PC-9 (cell line): ENCODE data around the gene VPS9D1. TPM values are rescaled to one million over a fixed set of nuclear protein-coding genes. Genes with fewer than 3 reads are reported as not detected.

Experiments used
- BruUV-seq: library from RNA; stranded (reverse); fragments of 400-500 nt; replicated peaks from 2 replicates; lab custom pipeline; 2021; lab: Mats Ljungman, UMichigan
- CTCF ChIA-PET: fragments of 300-600 bp; sonication (Branson Sonifier 250); formaldehyde crosslinking; loops from one replicate; lab custom pipeline; 2022; ENCODE audit warnings: antibody characterized with exemption; lab: Charles Lee
- POLR2A ChIA-PET: fragments of 300-600 bp; sonication (Branson Sonifier 250); formaldehyde crosslinking; loops from one replicate; lab custom pipeline; 2022; ENCODE audit warnings: antibody characterized with exemption; ENCODE audit not compliant: unreplicated experiment; lab: Charles Lee
- DNase-seq, 2 experiments: peaks; one replicate each; pipeline versions ENCODE4 v3.0.0 to v3.0.0-alpha.2; 2015 to 2022; ENCODE audit warnings: mixed read lengths in 1 of 2
- H2AFZ ChIP-seq: fragments of 200-600 bp; sonication (generic); 2 replicates; pipeline ENCODE4 v1.8.1; 2017; ENCODE audit warnings: antibody characterized with exemption
- H3F3A ChIP-seq: fragments of 200-600 bp; sonication (generic); 2 replicates; pipeline ENCODE4 v1.8.1; 2017; ENCODE audit warnings: antibody characterized with exemption, mild to moderate bottlenecking, low read depth; ENCODE audit not compliant: insufficient read depth
- H3K27ac ChIP-seq: fragments of 200-600 bp; sonication (generic); 2 replicates; pipeline ENCODE4 v1.6.1; 2016; ENCODE audit warnings: mixed run types
- H3K27me3 ChIP-seq: fragments of 200-600 bp; sonication (generic); 2 replicates; pipeline ENCODE4 v1.6.1; 2016; ENCODE audit warnings: low read depth, mixed run types; ENCODE audit not compliant: insufficient read depth
- H3K36me3 ChIP-seq: fragments of 200-600 bp; sonication (generic); 2 replicates; pipeline ENCODE4 v1.6.1; 2016; ENCODE audit warnings: low read depth, mixed run types
- H3K4me1 ChIP-seq: fragments of 200-600 bp; sonication (generic); replicated peaks from 2 replicates; pipeline ENCODE4 v1.6.1; 2016; ENCODE audit warnings: mixed run types; ENCODE audit not compliant: insufficient read depth
- H3K4me2 ChIP-seq: fragments of 200-600 bp; sonication (generic); 2 replicates; pipeline ENCODE4 v1.6.1; 2017; ENCODE audit warnings: mixed run types
- H3K4me3 ChIP-seq: fragments of 200-600 bp; sonication (generic); 2 replicates; pipeline ENCODE4 v1.6.1; 2016; ENCODE audit warnings: mixed run types
- H3K79me2 ChIP-seq: fragments of 200-600 bp; sonication (generic); 2 replicates; pipeline ENCODE4 v1.6.1; 2017; ENCODE audit warnings: low read depth, mixed run types
- H3K9me2 ChIP-seq: fragments of 200-600 bp; sonication (generic); 2 replicates; pipeline ENCODE4 v1.8.1; 2017; ENCODE audit warnings: mild to moderate bottlenecking; ENCODE audit not compliant: insufficient read depth
- H3K9me3 ChIP-seq: fragments of 200-600 bp; sonication (generic); 2 replicates; pipeline ENCODE4 v1.8.1; 2016; ENCODE audit warnings: low read depth; ENCODE audit not compliant: insufficient read depth
- H4K20me1 ChIP-seq: fragments of 200-600 bp; sonication (generic); 2 replicates; pipeline ENCODE4 v1.8.1; 2017; ENCODE audit not compliant: insufficient read depth
- CTCF ChIP-seq: fragments of 200-600 bp; sonication (generic); conservative IDR thresholded peaks from 2 replicates; pipeline ENCODE4 v1.6.1; 2017; ENCODE audit warnings: mixed run types, antibody characterized with exemption, mild to moderate bottlenecking, moderate library complexity
- EZH2 ChIP-seq: fragments of 200-600 bp; sonication (generic); IDR thresholded peaks from 2 replicates; pipeline ENCODE4 v1.8.0; 2017; ENCODE audit warnings: antibody characterized with exemption, low read depth
- intact Hi-C: fragments of 100-400 bp; cut with micrococcal nuclease; formaldehyde crosslinking; loops from one replicate; pipeline ENCODE4 v1.10.0; 2022; ENCODE audit not compliant: unreplicated experiment
- total RNA-seq: library from RNA; stranded (reverse); gene quantifications from 2 replicates; pipeline ENCODE4 v1.2.3, GENCODE V29; 2021

Gene VPS9D1
- total RNA-seq, 1 experiment from 2014 or later = 15.2 TPM

GRCh38 chr16:89749637-89750036 is 28.9 kb upstream of the VPS9D1 start:
- intact Hi-C loops = no loop called here

GRCh38 chr16:89748921-89749320 is 28.2 kb upstream of the VPS9D1 start:
- POLR2A ChIA-PET = no interaction called here

More at GRCh38 chr16:89749637-89750036, 28.9 kb upstream of the VPS9D1 start:
- no peaks in the 10 kb centered on the region for H4K20me1 ChIP-seq
- H3K9me2 ChIP-seq = no peaks in the 10 kb centered on the region
- CTCF ChIA-PET = no interaction called here
- H3K4me2 ChIP-seq = no peak overlapping the region
- TF ChIP-seq CTCF = no peak
- no peak for TF ChIP-seq EZH2
- H3K27ac ChIP-seq = no peak overlapping the region
- H2AFZ ChIP-seq = no peak overlapping the region
- H3K9me3 ChIP-seq = no peaks in the 10 kb centered on the region
- H3K4me1 ChIP-seq = no peaks in the 10 kb centered on the region
- no peak overlapping the region for H3K4me3 ChIP-seq
- no peaks in the 10 kb centered on the region for H3K79me2 ChIP-seq
- H3K27me3 ChIP-seq = no peaks in the 10 kb centered on the region
- POLR2A ChIA-PET = no interaction called here
- no peak for DNase-seq
- no peaks in the 10 kb centered on the region for H3K36me3 ChIP-seq
- BruUV-seq = no TSS peak
- no peaks in the 10 kb centered on the region for H3F3A ChIP-seq

GRCh38 chr16:89748076-89748475 is 27.4 kb upstream of the VPS9D1 start:
- ChIA-PET CTCF (interaction anchor here (0.6 kb wide), 1 partner anchor 53 kb away, joined by 3 read pairs; no protein-coding TSS in a partner anchor), POLR2A (no interaction called here)
- intact Hi-C loops = no loop called here
- Histone ChIP-seq H3K36me3 (no peaks in the 10 kb centered on the region), H3K4me1 (no peaks in the 10 kb centered on the region), H3K4me3 (no peak overlapping the region), H3K27ac (no peak overlapping the region), H3K9me3 (no peaks in the 10 kb centered on the region), H3K27me3 (no peaks in the 10 kb centered on the region), H2AFZ (no peak overlapping the region), H3K79me2 (no peaks in the 10 kb centered on the region), H4K20me1 (no peaks in the 10 kb centered on the region), H3K4me2 (no peak overlapping the region), H3F3A (peaks cover 9% of the 10 kb centered on the region; the same call in 1 of the 2 replicates), H3K9me2 (no peaks in the 10 kb centered on the region)
- BruUV-seq = no TSS peak
- DNase-seq = no peak
- TF ChIP-seq EZH2 = no peak
- TF ChIP-seq CTCF = no peak

More at GRCh38 chr16:89748921-89749320, 28.2 kb upstream of the VPS9D1 start:
- Histone ChIP-seq H3K79me2 (no peaks in the 10 kb centered on the region), H3K4me3 (no peak overlapping the region), H3K9me3 (no peaks in the 10 kb centered on the region), H3K27ac (no peak overlapping the region), H2AFZ (no peak overlapping the region), H3K9me2 (no peaks in the 10 kb centered on the region), H4K20me1 (no peaks in the 10 kb centered on the region), H3K4me2 (no peak overlapping the region), H3K4me1 (no peaks in the 10 kb centered on the region), H3K27me3 (no peaks in the 10 kb centered on the region), H3K36me3 (no peaks in the 10 kb centered on the region), H3F3A (peaks cover 3% of the 10 kb centered on the region; the same call in 1 of the 2 replicates)
- intact Hi-C loops = no loop called here
- DNase-seq = no peak
- no TSS peak for BruUV-seq
- TF ChIP-seq CTCF (no peak), EZH2 (no peak)
- CTCF ChIA-PET = no interaction called here
